Keratinocyte (primary cell): ENCODE data around the gene KSR1. TPM values are rescaled to one million over a fixed set of nuclear protein-coding genes. Genes with fewer than 3 reads are reported as not detected.

ENCODE experiments used
- DNase-seq: peaks from one replicate; pipeline ENCODE4 v3.0.0-alpha.2; 2011; ENCODE audit warnings: low read depth, missing footprints, low spot score
- FAIRE-seq: peaks from 2 replicates; lab custom pipeline; 2011; peaks lifted over from hg19 to GRCh38; lab: Jason Lieb, UNC
- H2AFZ ChIP-seq: 2 replicates; pipeline ENCODE4 v1.6.0; 2012; ENCODE audit warnings: low read length, control low read depth, inconsistent platforms; ENCODE audit not compliant: control insufficient read depth
- H3K27ac ChIP-seq: 2 replicates; pipeline ENCODE4 v1.5.1; 2011; ENCODE audit warnings: low read length; ENCODE audit not compliant: control insufficient read depth, insufficient read depth
- H3K27me3 ChIP-seq: 3 replicates; pipeline ENCODE4 v1.6.0; 2011; ENCODE audit warnings: low read length; ENCODE audit not compliant: control insufficient read depth, insufficient read depth; ENCODE audit errors: extremely low read depth
- H3K36me3 ChIP-seq, 2 experiments: 2 replicates in 1 of 2; 3 replicates in 1 of 2; pipeline ENCODE4 v1.5.1; 2011; ENCODE audit warnings: low read length in 2 of 2, mild to moderate bottlenecking in 1 of 2; ENCODE audit not compliant: control insufficient read depth in 2 of 2, insufficient read depth in 2 of 2; ENCODE audit errors: extremely low read depth in 1 of 2
- H3K4me1 ChIP-seq: 3 replicates; pipeline ENCODE4 v1.5.1; 2011; ENCODE audit warnings: low read length; ENCODE audit not compliant: control insufficient read depth, insufficient read depth; ENCODE audit errors: extremely low read depth
- H3K4me2 ChIP-seq: 3 replicates; pipeline ENCODE4 v1.6.0; 2011; ENCODE audit warnings: low read depth, low read length; ENCODE audit not compliant: control insufficient read depth, insufficient read depth; ENCODE audit errors: extremely low read depth
- H3K4me3 ChIP-seq, 3 experiments: fragments of 200-600 bp in 1 of 3; sonication (generic) in 1 of 3; 2 replicates in 2 of 3; 3 replicates in 1 of 3; pipeline ENCODE4 v1.5.1; 2011 to 2016; ENCODE audit warnings: low read length in 3 of 3, mild to moderate bottlenecking in 3 of 3, control low read depth in 2 of 3, inconsistent platforms in 1 of 3, low read depth in 1 of 3, mixed read lengths in 1 of 3, mixed run types in 1 of 3, moderate library complexity in 1 of 3; ENCODE audit not compliant: control insufficient read depth in 2 of 3, insufficient read depth in 2 of 3; ENCODE audit errors: extremely low read depth in 1 of 3
- H3K79me2 ChIP-seq: 2 replicates; pipeline ENCODE4 v1.6.0; 2012; ENCODE audit warnings: low read length; ENCODE audit not compliant: control insufficient read depth, insufficient read depth
- H3K9ac ChIP-seq: 3 replicates; pipeline ENCODE4 v1.6.0; 2011; ENCODE audit warnings: low read length; ENCODE audit not compliant: control insufficient read depth, insufficient read depth; ENCODE audit errors: extremely low read depth
- H3K9me1 ChIP-seq: 3 replicates; pipeline ENCODE4 v1.6.0; 2011; ENCODE audit warnings: low read length; ENCODE audit not compliant: control insufficient read depth, insufficient read depth; ENCODE audit errors: extremely low read depth
- H3K9me3 ChIP-seq: 2 replicates; pipeline ENCODE4 v1.5.1; 2012; ENCODE audit warnings: low read depth, low read length; ENCODE audit not compliant: control insufficient read depth
- H4K20me1 ChIP-seq: 3 replicates; pipeline ENCODE4 v1.6.0; 2011; ENCODE audit warnings: low read length; ENCODE audit not compliant: control insufficient read depth, insufficient read depth; ENCODE audit errors: extremely low read depth
- CTCF ChIP-seq, 3 experiments: IDR thresholded peaks in 1 of 3; conservative IDR thresholded peaks in 1 of 3; optimal IDR thresholded peaks in 1 of 3; 2 replicates in 2 of 3; 3 replicates in 1 of 3; pipeline versions ENCODE3 to v1.5.1; 2011; ENCODE audit warnings: low read length in 3 of 3, mild to moderate bottlenecking in 3 of 3, moderate library complexity in 2 of 3, control low read depth in 1 of 3, inconsistent platforms in 1 of 3; ENCODE audit not compliant: insufficient read depth in 2 of 3; ENCODE audit errors: extremely low read depth in 1 of 3
- EZH2 ChIP-seq: IDR thresholded peaks from one replicate; pipeline ENCODE4 v1.6.1; 2012; ENCODE audit warnings: inconsistent platforms, mild to moderate bottlenecking, low read length, moderate library complexity
- dilution Hi-C: fragments of 300-500 bp; cut with MboI; formaldehyde crosslinking; loops from one replicate; pipeline ENCODE4 v1.7.0; 2020; ENCODE audit warnings: low sequenced_read_pairs; ENCODE audit not compliant: extremely low pct_ligation_motif_present
- polyA plus RNA-seq, 5 experiments: library from polyadenylated mRNA; depleted of rRNA in 3 of 5; stranded (reverse) in 3 of 5; stranded (forward) in 1 of 5; unstranded in 1 of 5; fragments of >200 nt; gene quantifications; 1 replicate in 1 of 5; 2 replicates in 3 of 5; 3 replicates in 1 of 5; pipeline versions ENCODE4 v1.2.1 to v1.2.3, GENCODE V29; 2011 to 2012; ENCODE audit warnings: missing spikeins in 2 of 5, low read depth in 1 of 5, low replicate concordance in 1 of 5

The KSR1 gene
- polyA plus RNA-seq, 1 donor (not counting 4 experiments of a cell fraction or from before 2014, with no cell fraction given) = 1.3 TPM

GRCh38 chr17:27603880-27604794 lies 147.9 kb downstream of the KSR1 start:
- Histone ChIP-seq H3K9me1 (no peaks in the 10 kb centered on the region), H3K4me2 (no peak overlapping the region), H3K9me3 (no peaks in the 10 kb centered on the region), H3K27me3 (no peaks in the 10 kb centered on the region), H3K27ac (no peak overlapping the region), H3K79me2 (no peaks in the 10 kb centered on the region), H3K4me3 (no peak overlapping the region), H4K20me1 (no peaks in the 10 kb centered on the region), H3K9ac (no peak overlapping the region), H2AFZ (no peak overlapping the region), H3K36me3 (no peaks in the 10 kb centered on the region), H3K4me1 (peaks cover 4% of the 10 kb centered on the region)
- dilution Hi-C loops = no loop called here
- no peak for DNase-seq
- TF ChIP-seq CTCF (optimal IDR thresholded peaks at IDR 0.05 in 1 of 3, IDR thresholded peaks at IDR 0.05 in 1 of 3, conservative IDR thresholded peaks at IDR 0.05 in 1 of 3; ENCODE audit: extremely low read depth in 1 of 3, insufficient read depth in 2 of 3, low read length in 3 of 3) = no peak
- no peak for TF ChIP-seq EZH2
- no peak for FAIRE-seq

- Histone ChIP-seq H3K9me1 (no peaks in the 10 kb centered on the region), H3K27me3 (no peaks in the 10 kb centered on the region), H3K36me3 (no peaks in the 10 kb centered on the region), H3K79me2 (no peaks in the 10 kb centered on the region), H2AFZ (no peak overlapping the region), H3K27ac (no peak overlapping the region), H3K9me3 (no peaks in the 10 kb centered on the region), H3K9ac (no peak overlapping the region), H4K20me1 (no peaks in the 10 kb centered on the region), H3K4me3 (no peak overlapping the region), H3K4me2 (no peak overlapping the region), H3K4me1 (peaks cover 4% of the 10 kb centered on the region)
- FAIRE-seq = no peak
- DNase-seq = no peak
- TF ChIP-seq CTCF (optimal IDR thresholded peaks at IDR 0.05 in 1 of 3, IDR thresholded peaks at IDR 0.05 in 1 of 3, conservative IDR thresholded peaks at IDR 0.05 in 1 of 3; ENCODE audit: extremely low read depth in 1 of 3, insufficient read depth in 2 of 3, low read length in 3 of 3) (no peak), EZH2 (no peak)
- dilution Hi-C loops = no loop called here
These were observed 149.2 kb downstream of the KSR1 start for GRCh38 chr17:27605409-27605808.
